NCI-H82 treated with DMSO at 0.1 percent for 48 hours (cell line): ENCODE measurements around the gene TRAPPC12.
A peak's percentile ranks its signal among the peaks of the same experiment; 100 is the strongest.
"Not testable (repeated sequence)": the region's sequence is repeated elsewhere in the genome, so short reads cannot be mapped to it uniquely, and the experiment has no call there.

Experiments
- DNase-seq: peaks from one replicate; lab custom pipeline; 2025; ENCODE audit not compliant: unreplicated experiment; lab: John Stamatoyannopoulos, UW

The TRAPPC12 gene

GRCh38 chr2:3379647-3380534, at the start of gene TRAPPC12:
Gene TRAPPC12, plus strand, starts transcription at chr2:3379694. Its CDS starts 7,930 bp downstream, at chr2:3387624.
- peak; percentile 84 for DNase-seq

GRCh38 chr2:3332133-3332532, 47.4 kb upstream of the TRAPPC12 start:
- DNase-seq = no peak

- no peak for DNase-seq
Observed at GRCh38 chr2:3334392-3335345, 44.8 kb upstream of the TRAPPC12 start.

GRCh38 chr2:3336844-3337243, 42.6 kb upstream of the TRAPPC12 start:
- no peak for DNase-seq

GRCh38 chr2:3338340-3338739, 41.2 kb upstream of the TRAPPC12 start:
- DNase-seq = no peak

GRCh38 chr2:3340144-3340543, 39.4 kb upstream of the TRAPPC12 start:
- DNase-seq = no peak

GRCh38 chr2:3341336-3341735, 38.2 kb upstream of the TRAPPC12 start:
- DNase-seq = no peak

- no peak for DNase-seq
Observed at GRCh38 chr2:3342324-3342723, 37.2 kb upstream of the TRAPPC12 start.

GRCh38 chr2:3343012-3343411, 36.5 kb upstream of the TRAPPC12 start:
- DNase-seq = no peak

- DNase-seq = no peak
Observed at GRCh38 chr2:3344897-3345296, 34.6 kb upstream of the TRAPPC12 start.

GRCh38 chr2:3345621-3346020, 33.9 kb upstream of the TRAPPC12 start:
- no peak for DNase-seq

- DNase-seq = no peak
Observed at GRCh38 chr2:3348767-3349166, 30.7 kb upstream of the TRAPPC12 start.

- no peak for DNase-seq
Observed at GRCh38 chr2:3349211-3349693, 30.2 kb upstream of the TRAPPC12 start.

GRCh38 chr2:3354986-3355385, 24.5 kb upstream of the TRAPPC12 start:
- DNase-seq = no peak

GRCh38 chr2:3355951-3356569, 23.4 kb upstream of the TRAPPC12 start:
- no peak for DNase-seq

GRCh38 chr2:3356799-3357198, 22.7 kb upstream of the TRAPPC12 start:
- no peak for DNase-seq

GRCh38 chr2:3357446-3357845, 22.0 kb upstream of the TRAPPC12 start:
- DNase-seq = not testable (repeated sequence)

GRCh38 chr2:3357926-3358325, 21.6 kb upstream of the TRAPPC12 start:
- no peak for DNase-seq

- DNase-seq = no peak
Observed at GRCh38 chr2:3361518-3362389, 17.7 kb upstream of the TRAPPC12 start.

GRCh38 chr2:3365219-3365618, 14.3 kb upstream of the TRAPPC12 start:
- DNase-seq = no peak
